HepG2 (cell line): ENCODE data around the gene MICAL3. TPM values are rescaled to one million over a fixed set of nuclear protein-coding genes. Genes with fewer than 3 reads are reported as not detected.

Source experiments
- CCDC6 ChIP-seq: sonication (generic); formaldehyde crosslinking; IDR thresholded peaks from 2 replicates; pipeline ENCODE4 v1.8.1; 2022; ENCODE audit warnings: mild to moderate bottlenecking, missing genetic modification reagents, moderate library complexity
- CEBPB ChIP-seq: IDR thresholded peaks from 2 replicates; pipeline ENCODE4 v1.6.1; 2011; ENCODE audit warnings: low read depth, low read length, improper control_type of control experiment, borderline replicate concordance
- ERF ChIP-seq: IDR thresholded peaks from 2 replicates; pipeline ENCODE4 v1.6.1; 2018; ENCODE audit warnings: missing biosample characterization, missing genetic modification reagents
- FOXC1 ChIP-seq: sonication (generic); formaldehyde crosslinking; IDR thresholded peaks from 2 replicates; pipeline ENCODE4 v1.8.0; 2022; ENCODE audit warnings: mild to moderate bottlenecking, missing genetic modification reagents, borderline replicate concordance
- HDAC1 ChIP-seq: sonication (generic); formaldehyde crosslinking; IDR thresholded peaks from 2 replicates; pipeline ENCODE4 v1.5.1; 2020; ENCODE audit warnings: mild to moderate bottlenecking, missing genetic modification reagents
- ISL2 ChIP-seq: sonication (generic); formaldehyde crosslinking; IDR thresholded peaks from 2 replicates; pipeline ENCODE4 v1.5.0; 2020; ENCODE audit warnings: missing genetic modification reagents
- KLF15 ChIP-seq: sonication (generic); formaldehyde crosslinking; IDR thresholded peaks from 2 replicates; pipeline ENCODE4 v1.8.1; 2023; ENCODE audit warnings: borderline replicate concordance, mild to moderate bottlenecking, inconsistent platforms, missing genetic modification reagents, mixed read lengths
- MAFF ChIP-seq: IDR thresholded peaks from 2 replicates; pipeline ENCODE4 v1.6.1; 2011; ENCODE audit warnings: low read depth, low read length, improper control_type of control experiment
- MLLT10 ChIP-seq: sonication (generic); formaldehyde crosslinking; IDR thresholded peaks from 2 replicates; pipeline ENCODE4 v1.4.0; 2020; ENCODE audit warnings: missing genetic modification reagents
- NFIB ChIP-seq: sonication (generic); formaldehyde crosslinking; IDR thresholded peaks from 2 replicates; pipeline ENCODE4 v1.9.0; 2021; ENCODE audit warnings: missing genetic modification reagents, mild to moderate bottlenecking, borderline replicate concordance
- NFIC ChIP-seq: IDR thresholded peaks from 2 replicates; pipeline ENCODE4 v1.6.1; 2012; ENCODE audit warnings: mild to moderate bottlenecking, low read length, inconsistent platforms
- NR2C2 ChIP-seq: sonication (generic); formaldehyde crosslinking; IDR thresholded peaks from 2 replicates; pipeline ENCODE4 v1.4.0; 2020; ENCODE audit warnings: missing genetic modification reagents, mild to moderate bottlenecking, moderate library complexity, borderline replicate concordance
- POLR2G ChIP-seq: fragments of 200-400 bp; formaldehyde crosslinking; IDR thresholded peaks from 2 replicates; pipeline ENCODE4 v1.6.1; 2018; ENCODE audit warnings: mild to moderate bottlenecking, low read depth, low read length, moderate library complexity
- PRMT3 ChIP-seq: sonication (generic); formaldehyde crosslinking; IDR thresholded peaks from 2 replicates; pipeline ENCODE4 v1.8.1; 2022; ENCODE audit warnings: low read depth, mild to moderate bottlenecking, moderate library complexity, missing genetic modification reagents, borderline replicate concordance
- RNF2 ChIP-seq: fragments of 450-650 bp; conservative IDR thresholded peaks from 2 replicates; pipeline ENCODE4 v1.6.1; 2016; ENCODE audit warnings: low read depth
- SALL1 ChIP-seq: sonication (generic); formaldehyde crosslinking; IDR thresholded peaks from 2 replicates; pipeline ENCODE4 v1.8.0; 2022; ENCODE audit warnings: mild to moderate bottlenecking, missing genetic modification reagents
- SNAI1 ChIP-seq: sonication (generic); formaldehyde crosslinking; IDR thresholded peaks from 2 replicates; pipeline ENCODE4 v1.5.0; 2020; ENCODE audit warnings: mild to moderate bottlenecking, missing genetic modification reagents, borderline replicate concordance
- SOX5 ChIP-seq: IDR thresholded peaks from 2 replicates; pipeline ENCODE4 v1.6.1; 2016; ENCODE audit warnings: borderline replicate concordance
- XBP1 ChIP-seq: sonication (generic); formaldehyde crosslinking; IDR thresholded peaks from 2 replicates; pipeline ENCODE4 v1.5.0; 2020; ENCODE audit warnings: missing genetic modification reagents
- ZFY ChIP-seq: sonication (generic); formaldehyde crosslinking; IDR thresholded peaks from 2 replicates; pipeline ENCODE4 v1.4.0; 2020; ENCODE audit warnings: missing genetic modification reagents
- ZNF232 ChIP-seq: sonication (generic); formaldehyde crosslinking; IDR thresholded peaks from 2 replicates; pipeline ENCODE4 v1.4.0; 2020; ENCODE audit warnings: missing genetic modification reagents, borderline replicate concordance
- ZNF589 ChIP-seq: sonication (generic); formaldehyde crosslinking; conservative IDR thresholded peaks from 2 replicates; pipeline ENCODE4 v1.8.0; 2022; ENCODE audit warnings: mild to moderate bottlenecking, moderate library complexity, missing genetic modification reagents
- ZNF619 ChIP-seq: sonication (generic); formaldehyde crosslinking; IDR thresholded peaks from 2 replicates; pipeline ENCODE4 v1.4.0; 2020; ENCODE audit warnings: mild to moderate bottlenecking, missing genetic modification reagents
- ZNF629 ChIP-seq: sonication (generic); formaldehyde crosslinking; conservative IDR thresholded peaks from 2 replicates; pipeline ENCODE4 v1.5.0; 2020; ENCODE audit warnings: missing genetic modification reagents
- ZNF713 ChIP-seq: sonication (generic); formaldehyde crosslinking; IDR thresholded peaks from 2 replicates; pipeline ENCODE4 v1.4.0; 2020; ENCODE audit warnings: mild to moderate bottlenecking, missing genetic modification reagents
- ZNF878 ChIP-seq: sonication (generic); formaldehyde crosslinking; IDR thresholded peaks from 2 replicates; pipeline ENCODE4 v1.8.1; 2023; ENCODE audit warnings: mild to moderate bottlenecking, missing genetic modification reagents, moderate library complexity
- polyA plus RNA-seq, 8 experiments: library from polyadenylated mRNA; depleted of rRNA in 3 of 8; stranded (reverse) in 7 of 8; unstranded in 1 of 8; fragments of >200 nt; fragmentation: Illumina TruSeq in 4 of 8; extraction: Trizol in 4 of 8; gene quantifications; 2 replicates each; pipeline versions ENCODE4 v1.2.1 to v1.2.3, GENCODE V29; 2011 to 2016; ENCODE audit warnings: low read depth in 4 of 8, missing spikeins in 1 of 8, mixed read lengths in 1 of 8; ENCODE audit not compliant: insufficient read depth in 1 of 8
- total RNA-seq, 5 experiments: library from RNA; depleted of rRNA; stranded (reverse); fragments of >200 nt; fragmentation: Illumina TruSeq; extraction: Trizol; gene quantifications; 2 replicates each; pipeline ENCODE4 v1.2.3, GENCODE V29; 2016; ENCODE audit warnings: low read depth in 1 of 5
- TF ChIP-seq, protein P1 (sequence below), 2 experiments: sonication (generic) in 1 of 2; formaldehyde crosslinking in 1 of 2; IDR thresholded peaks; 2 replicates each; pipeline versions ENCODE4 v1.4.0 to v1.6.1; 2018 to 2020; ENCODE audit warnings: missing genetic modification reagents in 2 of 2, borderline replicate concordance in 1 of 2, low read depth in 1 of 2, mild to moderate bottlenecking in 1 of 2, missing biosample characterization in 1 of 2
- TF ChIP-seq, protein P2 (sequence below): sonication (generic); formaldehyde crosslinking; IDR thresholded peaks from 2 replicates; pipeline ENCODE4 v1.9.0; 2021; ENCODE audit warnings: missing genetic modification reagents, borderline replicate concordance
- TF ChIP-seq, protein P3 (sequence below): sonication (generic); formaldehyde crosslinking; IDR thresholded peaks from 2 replicates; pipeline ENCODE4 v1.8.1; 2023; ENCODE audit warnings: missing genetic modification reagents, mild to moderate bottlenecking, borderline replicate concordance

The MICAL3 gene
- total and polyA plus RNA-seq, 2 of the 13 experiments (the other 11 are each of a cell fraction or from before 2014, with no cell fraction given), result 5.3 to 12.5 TPM

DNA sequence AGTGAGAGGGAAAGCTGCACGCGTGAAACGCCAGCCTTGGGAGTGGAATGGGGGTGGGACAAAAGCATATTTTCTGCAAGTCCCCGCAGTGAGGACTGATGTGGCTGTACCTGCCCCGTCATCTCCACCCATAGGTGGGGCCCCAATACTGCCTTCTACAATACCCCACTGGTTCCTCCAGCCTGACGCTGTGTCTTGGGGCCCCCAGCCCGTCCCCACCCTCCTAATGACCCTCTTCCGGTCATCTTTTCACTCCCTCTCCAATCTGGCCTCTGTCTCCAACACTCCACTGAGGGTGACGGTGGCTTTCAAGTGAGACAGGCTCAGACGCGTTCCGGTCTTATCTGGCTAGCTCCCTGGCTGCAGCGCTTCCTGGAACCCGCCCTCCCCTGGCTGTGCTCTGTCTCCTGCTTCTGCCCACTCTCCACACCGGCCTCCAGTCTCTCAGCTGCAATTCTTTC, 104.2 kb downstream of the MICAL3 start (continued):
- TF ChIP-seq NR2C2 (CRISPR knock-in tag) (no peak), ZNF629 (CRISPR knock-in tag) (no peak), ZFY (no peak), ZNF589 (CRISPR knock-in tag) (no peak), ERF (CRISPR knock-in tag) (no peak), ZNF878 (CRISPR knock-in tag) (no peak), SNAI1 (CRISPR knock-in tag) (no peak), MAFF (no peak), NFIC (no peak), MLLT10 (CRISPR knock-in tag) (no peak), KLF15 (CRISPR knock-in tag) (no peak), RNF2 (no peak), PRMT3 (0 out of 2 replicates have a peak, but pooled peaks have one; percentile 41), FOXC1 (CRISPR knock-in tag) (no peak), CEBPB (no peak), CCDC6 (CRISPR knock-in tag) (no peak), SALL1 (CRISPR knock-in tag) (peak; percentile 22; the same call in 1 of the 2 replicates), NFIB (CRISPR knock-in tag) (no peak), ZNF619 (CRISPR knock-in tag) (no peak), ISL2 (CRISPR knock-in tag) (no peak), HDAC1 (CRISPR knock-in tag) (no peak), XBP1 (CRISPR knock-in tag) (no peak), ZNF713 (CRISPR knock-in tag) (no peak), ZNF232 (no peak), POLR2G (no peak), SOX5 (CRISPR knock-in tag) (0 out of 2 replicates have a peak, but pooled peaks have one; percentile 21)
- TF ChIP-seq, protein P1, sequence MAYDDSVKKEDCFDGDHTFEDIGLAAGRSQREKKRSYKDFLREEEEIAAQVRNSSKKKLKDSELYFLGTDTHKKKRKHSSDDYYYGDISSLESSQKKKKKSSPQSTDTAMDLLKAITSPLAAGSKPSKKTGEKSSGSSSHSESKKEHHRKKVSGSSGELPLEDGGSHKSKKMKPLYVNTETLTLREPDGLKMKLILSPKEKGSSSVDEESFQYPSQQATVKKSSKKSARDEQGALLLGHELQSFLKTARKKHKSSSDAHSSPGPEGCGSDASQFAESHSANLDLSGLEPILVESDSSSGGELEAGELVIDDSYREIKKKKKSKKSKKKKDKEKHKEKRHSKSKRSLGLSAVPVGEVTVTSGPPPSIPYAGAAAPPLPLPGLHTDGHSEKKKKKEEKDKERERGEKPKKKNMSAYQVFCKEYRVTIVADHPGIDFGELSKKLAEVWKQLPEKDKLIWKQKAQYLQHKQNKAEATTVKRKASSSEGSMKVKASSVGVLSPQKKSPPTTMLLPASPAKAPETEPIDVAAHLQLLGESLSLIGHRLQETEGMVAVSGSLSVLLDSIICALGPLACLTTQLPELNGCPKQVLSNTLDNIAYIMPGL (CRISPR knock-in tag; IDR thresholded peaks at IDR 0.05; ENCODE audit: borderline replicate concordance in 1 of 2, low read depth in 1 of 2), result no peak
- TF ChIP-seq, protein P2, sequence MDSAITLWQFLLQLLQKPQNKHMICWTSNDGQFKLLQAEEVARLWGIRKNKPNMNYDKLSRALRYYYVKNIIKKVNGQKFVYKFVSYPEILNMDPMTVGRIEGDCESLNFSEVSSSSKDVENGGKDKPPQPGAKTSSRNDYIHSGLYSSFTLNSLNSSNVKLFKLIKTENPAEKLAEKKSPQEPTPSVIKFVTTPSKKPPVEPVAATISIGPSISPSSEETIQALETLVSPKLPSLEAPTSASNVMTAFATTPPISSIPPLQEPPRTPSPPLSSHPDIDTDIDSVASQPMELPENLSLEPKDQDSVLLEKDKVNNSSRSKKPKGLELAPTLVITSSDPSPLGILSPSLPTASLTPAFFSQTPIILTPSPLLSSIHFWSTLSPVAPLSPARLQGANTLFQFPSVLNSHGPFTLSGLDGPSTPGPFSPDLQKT, result no peak
- TF ChIP-seq, protein P3, sequence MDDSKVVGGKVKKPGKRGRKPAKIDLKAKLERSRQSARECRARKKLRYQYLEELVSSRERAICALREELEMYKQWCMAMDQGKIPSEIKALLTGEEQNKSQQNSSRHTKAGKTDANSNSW (CRISPR knock-in tag), result no peak
